ENCODE measurements around the gene GPR108. TPM values are rescaled to one million over a fixed set of nuclear protein-coding genes. Genes with fewer than 3 reads are reported as not detected.

Gene GPR108
- total RNA-seq, 1 donor from 2014 or later = 87.0 TPM

GRCh38 chr19:6721138-6721474, 16.3 kb downstream of the GPR108 start:
- H3K27ac ChIP-seq = peak overlapping the region; percentile 76
- no peak for ATAC-seq
- no peaks in the 10 kb centered on the region for H3K9me3 ChIP-seq
- intact Hi-C loops (cut with DNase I) = no loop called here
- H3K4me3 ChIP-seq = no peak overlapping the region
- peaks cover 20% of the 10 kb centered on the region for H3K36me3 ChIP-seq
- H3K27me3 ChIP-seq (ENCODE audit: low read depth) = no peaks in the 10 kb centered on the region
- peaks cover 48% of the 10 kb centered on the region for H3K4me1 ChIP-seq
- no peak for DNase-seq
- TF ChIP-seq CTCF (IDR thresholded peaks at IDR 0.05) = no peak

DNA sequence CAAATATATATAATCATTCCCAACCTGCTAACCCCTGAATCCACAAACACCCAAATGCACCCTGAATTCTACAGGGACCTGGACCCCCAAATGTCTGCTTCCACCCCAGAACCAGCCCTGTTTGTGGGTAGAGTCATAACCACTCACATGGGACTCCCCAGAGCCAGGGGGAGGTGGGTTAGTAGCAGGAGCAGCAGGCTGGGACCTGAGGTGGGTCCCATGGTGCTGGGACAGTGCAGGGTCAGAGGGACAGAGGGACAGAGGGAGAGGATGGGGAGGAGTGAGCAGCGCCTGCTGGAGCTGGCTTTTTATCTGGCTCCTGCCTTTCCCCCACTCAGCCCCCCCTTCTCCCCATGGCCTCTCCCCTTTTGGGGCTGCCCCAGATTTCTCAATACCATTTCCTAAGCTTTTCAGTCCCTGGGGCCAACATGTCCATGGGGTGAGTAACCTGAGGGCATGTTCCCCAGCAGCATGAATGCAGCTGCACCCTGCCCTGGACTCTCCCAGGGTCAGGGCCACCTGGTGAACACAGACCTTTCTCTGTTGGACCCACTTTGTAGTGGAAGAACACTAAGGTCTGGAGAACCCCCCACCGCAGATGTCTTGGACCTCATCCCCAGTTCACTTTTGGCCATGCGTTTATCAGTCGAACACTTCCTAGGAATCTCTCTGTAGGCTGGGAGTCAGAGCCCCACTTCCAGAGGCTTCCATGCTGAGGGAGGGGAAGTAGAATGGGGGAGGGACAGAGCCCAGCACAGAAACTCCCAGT, 16.8 kb downstream of the GPR108 start, which contains the start of gene C3:
Gene C3 (minus strand): TSS at position 282 of the 769 bp plus-strand sequence. CDS start 61 bp downstream, at position 221.
- peak within 1 kb of the TSS; percentile 76 for H3K27ac ChIP-seq

DNA sequence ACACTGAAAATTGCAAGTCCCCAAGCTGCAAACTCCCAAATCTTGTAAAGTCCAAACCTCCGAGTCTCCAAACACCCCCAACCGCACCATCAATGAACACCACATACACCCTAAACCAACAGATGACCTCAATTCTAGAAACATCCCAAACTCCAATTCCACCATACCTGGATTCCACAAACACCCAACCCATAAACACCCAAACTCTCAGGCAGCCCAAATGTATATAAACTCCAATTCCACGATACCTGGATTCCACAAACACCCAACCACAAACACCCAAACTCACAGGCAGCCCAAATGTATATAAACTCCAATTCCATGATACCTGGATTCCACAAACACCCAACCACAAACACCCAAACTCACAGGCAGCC, 17.4 kb downstream of the GPR108 start:
- ATAC-seq (no peak), DNase-seq (no peak)
- H3K4me3 ChIP-seq = peak overlapping the region; percentile 53
- H3K27ac ChIP-seq = peak overlapping the region; percentile 76
- intact Hi-C loops (cut with DNase I) = no loop called here
- H3K36me3 ChIP-seq = peaks cover 24% of the 10 kb centered on the region
- H3K9me3 ChIP-seq = no peaks in the 10 kb centered on the region
- H3K27me3 ChIP-seq (ENCODE audit: low read depth) = no peaks in the 10 kb centered on the region
- TF ChIP-seq CTCF (IDR thresholded peaks at IDR 0.05) = no peak
- peaks cover 44% of the 10 kb centered on the region for H3K4me1 ChIP-seq

More for the DNA sequence above, 16.8 kb downstream of the GPR108 start, which contains the start of gene C3:
- Histone ChIP-seq H3K4me1 (peaks cover 48% of the 10 kb centered on the region), H3K27me3 (ENCODE audit: low read depth) (no peaks in the 10 kb centered on the region), H3K36me3 (peaks cover 24% of the 10 kb centered on the region), H3K9me3 (no peaks in the 10 kb centered on the region), H3K4me3 (peak within 1 kb of the TSS; percentile 53)
- no peak for TF ChIP-seq CTCF (IDR thresholded peaks at IDR 0.05)
- peak; percentile 68 for DNase-seq
- intact Hi-C loops (cut with DNase I) = no loop called here
- peak; percentile 77 to 82 for ATAC-seq

GRCh38 chr19:6719540-6719861, 17.9 kb downstream of the GPR108 start:
- no peaks in the 10 kb centered on the region for H3K9me3 ChIP-seq
- ATAC-seq (no peak), DNase-seq (no peak)
- H3K36me3 ChIP-seq = peaks cover 24% of the 10 kb centered on the region
- no peak for TF ChIP-seq CTCF (IDR thresholded peaks at IDR 0.05)
- intact Hi-C loops (cut with DNase I) = no loop called here
- no peaks in the 10 kb centered on the region for H3K27me3 ChIP-seq (ENCODE audit: low read depth)
- H3K27ac ChIP-seq = peak overlapping the region; percentile 24
- H3K4me1 ChIP-seq = peaks cover 43% of the 10 kb centered on the region
- peak overlapping the region; percentile 53 for H3K4me3 ChIP-seq

GRCh38 chr19:6718741-6719539, 18.4 kb downstream of the GPR108 start:
- H3K9me3 ChIP-seq = no peaks in the 10 kb centered on the region
- peaks cover 24% of the 10 kb centered on the region for H3K36me3 ChIP-seq
- DNase-seq = peak; percentile 77
- no peak for TF ChIP-seq CTCF (IDR thresholded peaks at IDR 0.05)
- peak; percentile 56 to 65 for ATAC-seq
- peak overlapping the region; percentile 24 for H3K27ac ChIP-seq
- peak overlapping the region; percentile 53 for H3K4me3 ChIP-seq
- intact Hi-C loops (cut with DNase I) = no loop called here
- peaks cover 37% of the 10 kb centered on the region for H3K4me1 ChIP-seq
- H3K27me3 ChIP-seq (ENCODE audit: low read depth) = no peaks in the 10 kb centered on the region

Data from lower lobe of right lung (tissue), 2 donors.